ENCODE data around the gene TNF. TPM values are rescaled to one million over a fixed set of nuclear protein-coding genes. Genes with fewer than 3 reads are reported as not detected.

Gene TNF
- total RNA-seq, 1 donor from 2014 or later: 1.2 TPM

- no peak for TF ChIP-seq EZH2 (IDR thresholded peaks at IDR 0.05; ENCODE audit: insufficient read depth, low read length)
- TF ChIP-seq, protein P1, sequence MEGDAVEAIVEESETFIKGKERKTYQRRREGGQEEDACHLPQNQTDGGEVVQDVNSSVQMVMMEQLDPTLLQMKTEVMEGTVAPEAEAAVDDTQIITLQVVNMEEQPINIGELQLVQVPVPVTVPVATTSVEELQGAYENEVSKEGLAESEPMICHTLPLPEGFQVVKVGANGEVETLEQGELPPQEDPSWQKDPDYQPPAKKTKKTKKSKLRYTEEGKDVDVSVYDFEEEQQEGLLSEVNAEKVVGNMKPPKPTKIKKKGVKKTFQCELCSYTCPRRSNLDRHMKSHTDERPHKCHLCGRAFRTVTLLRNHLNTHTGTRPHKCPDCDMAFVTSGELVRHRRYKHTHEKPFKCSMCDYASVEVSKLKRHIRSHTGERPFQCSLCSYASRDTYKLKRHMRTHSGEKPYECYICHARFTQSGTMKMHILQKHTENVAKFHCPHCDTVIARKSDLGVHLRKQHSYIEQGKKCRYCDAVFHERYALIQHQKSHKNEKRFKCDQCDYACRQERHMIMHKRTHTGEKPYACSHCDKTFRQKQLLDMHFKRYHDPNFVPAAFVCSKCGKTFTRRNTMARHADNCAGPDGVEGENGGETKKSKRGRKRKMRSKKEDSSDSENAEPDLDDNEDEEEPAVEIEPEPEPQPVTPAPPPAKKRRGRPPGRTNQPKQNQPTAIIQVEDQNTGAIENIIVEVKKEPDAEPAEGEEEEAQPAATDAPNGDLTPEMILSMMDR (IDR thresholded peaks at IDR 0.05; ENCODE audit: insufficient read depth, low read depth, low read length): no peak
- H3K4me2 ChIP-seq (ENCODE audit: low read length): no peak within 1 kb of the TSS
- no peak for DNase-seq (ENCODE audit: low read depth)
Measured at GRCh38 chr6:31528821-31529328, 46.5 kb upstream of the TNF start, which contains the start of gene MCCD1. MCCD1 (plus strand) TSS chr6:31528962; CDS start chr6:31529015, 53 bp downstream.

GRCh38 chr6:31529329-31530150 lies 45.8 kb upstream of the TNF start:
- H3K27ac ChIP-seq (ENCODE audit: low read depth, low read length): no peak overlapping the region
- peaks cover 39% of the 10 kb centered on the region for H3K36me3 ChIP-seq (ENCODE audit: insufficient read depth, low read length)
- peaks cover 8% of the 10 kb centered on the region for H3K4me1 ChIP-seq (ENCODE audit: insufficient read depth, low read length)
- no peaks in the 10 kb centered on the region for H3K9me3 ChIP-seq (ENCODE audit: insufficient read depth, low read depth, low read length)
- H3K9ac ChIP-seq (ENCODE audit: low read length): no peak overlapping the region
- no peaks in the 10 kb centered on the region for H3K9me3 Mint-ChIP-seq (ENCODE audit: unreplicated experiment)
- no peak for TF ChIP-seq EZH2 (IDR thresholded peaks at IDR 0.05; ENCODE audit: insufficient read depth, low read length)
- TF ChIP-seq, protein P1 (IDR thresholded peaks at IDR 0.05; ENCODE audit: insufficient read depth, low read depth, low read length): no peak
- H3K4me2 ChIP-seq (ENCODE audit: low read length): no peak overlapping the region
- H3K4me3 Mint-ChIP-seq (ENCODE audit: unreplicated experiment): no peak overlapping the region
- no peak for FAIRE-seq
- H3K27me3 ChIP-seq (ENCODE audit: insufficient read depth, low read length): no peaks in the 10 kb centered on the region
- H3K27ac Mint-ChIP-seq (ENCODE audit: unreplicated experiment): no peak overlapping the region
- no peak overlapping the region for H3K4me3 ChIP-seq (ENCODE audit: insufficient read depth, low read depth, low read length)
- H3K36me3 Mint-ChIP-seq (ENCODE audit: low read depth, unreplicated experiment): peaks cover 6% of the 10 kb centered on the region
- H4K20me1 ChIP-seq (ENCODE audit: insufficient read depth, low read length): peaks cover 68% of the 10 kb centered on the region
- H2AFZ ChIP-seq (ENCODE audit: low read depth, low read length): no peak overlapping the region
- peaks cover 7% of the 10 kb centered on the region for H3K4me1 Mint-ChIP-seq (ENCODE audit: low read depth, unreplicated experiment)
- no peaks in the 10 kb centered on the region for H3K27me3 Mint-ChIP-seq (ENCODE audit: low read depth, unreplicated experiment)
- DNase-seq (ENCODE audit: low read depth): no peak
- H3K79me2 ChIP-seq (ENCODE audit: insufficient read depth, low read length): peaks cover 16% of the 10 kb centered on the region

More at GRCh38 chr6:31528821-31529328, 46.5 kb upstream of the TNF start, which contains the start of gene MCCD1:
- H4K20me1 ChIP-seq (ENCODE audit: insufficient read depth, low read length): peaks cover 62% of the 10 kb centered on the region
- Mint-ChIP-seq H3K9me3 (ENCODE audit: unreplicated experiment) (no peaks in the 10 kb centered on the region), H3K27me3 (ENCODE audit: low read depth, unreplicated experiment) (no peaks in the 10 kb centered on the region), H3K27ac (ENCODE audit: unreplicated experiment) (no peak within 1 kb of the TSS), H3K36me3 (ENCODE audit: low read depth, unreplicated experiment) (peaks cover 6% of the 10 kb centered on the region), H3K4me1 (ENCODE audit: low read depth, unreplicated experiment) (peaks cover 7% of the 10 kb centered on the region), H3K4me3 (ENCODE audit: unreplicated experiment) (no peak within 1 kb of the TSS)
- no peak for FAIRE-seq
- no peaks in the 10 kb centered on the region for H3K27me3 ChIP-seq (ENCODE audit: insufficient read depth, low read length)
- no peak within 1 kb of the TSS for H3K27ac ChIP-seq (ENCODE audit: low read depth, low read length)
- peaks cover 8% of the 10 kb centered on the region for H3K4me1 ChIP-seq (ENCODE audit: insufficient read depth, low read length)
- H3K9me3 ChIP-seq (ENCODE audit: insufficient read depth, low read depth, low read length): no peaks in the 10 kb centered on the region
- H3K79me2 ChIP-seq (ENCODE audit: insufficient read depth, low read length): peaks cover 9% of the 10 kb centered on the region
- H3K4me3 ChIP-seq (ENCODE audit: insufficient read depth, low read depth, low read length): no peak within 1 kb of the TSS
- H3K36me3 ChIP-seq (ENCODE audit: insufficient read depth, low read length): peaks cover 34% of the 10 kb centered on the region
- H3K9ac ChIP-seq (ENCODE audit: low read length): no peak within 1 kb of the TSS
- no peak within 1 kb of the TSS for H2AFZ ChIP-seq (ENCODE audit: low read depth, low read length)

All from astrocyte (in vitro differentiated cells and primary cell).